HTERT RPE-1 (cell line): Measurements from ENCODE around the gene LTA4H.

ENCODE experiments used
- in situ Hi-C: fragments of 300-500 bp; cut with MboI; formaldehyde crosslinking; loops from 4 replicates; pipeline ENCODE4 v1.14.3; 2020; ENCODE audit warnings: low sequenced_read_pairs

Gene LTA4H

GRCh38 chr12:96057986-96058553 is 22.7 kb upstream of the LTA4H start:
- in situ Hi-C loops, result no loop called here

DNA sequence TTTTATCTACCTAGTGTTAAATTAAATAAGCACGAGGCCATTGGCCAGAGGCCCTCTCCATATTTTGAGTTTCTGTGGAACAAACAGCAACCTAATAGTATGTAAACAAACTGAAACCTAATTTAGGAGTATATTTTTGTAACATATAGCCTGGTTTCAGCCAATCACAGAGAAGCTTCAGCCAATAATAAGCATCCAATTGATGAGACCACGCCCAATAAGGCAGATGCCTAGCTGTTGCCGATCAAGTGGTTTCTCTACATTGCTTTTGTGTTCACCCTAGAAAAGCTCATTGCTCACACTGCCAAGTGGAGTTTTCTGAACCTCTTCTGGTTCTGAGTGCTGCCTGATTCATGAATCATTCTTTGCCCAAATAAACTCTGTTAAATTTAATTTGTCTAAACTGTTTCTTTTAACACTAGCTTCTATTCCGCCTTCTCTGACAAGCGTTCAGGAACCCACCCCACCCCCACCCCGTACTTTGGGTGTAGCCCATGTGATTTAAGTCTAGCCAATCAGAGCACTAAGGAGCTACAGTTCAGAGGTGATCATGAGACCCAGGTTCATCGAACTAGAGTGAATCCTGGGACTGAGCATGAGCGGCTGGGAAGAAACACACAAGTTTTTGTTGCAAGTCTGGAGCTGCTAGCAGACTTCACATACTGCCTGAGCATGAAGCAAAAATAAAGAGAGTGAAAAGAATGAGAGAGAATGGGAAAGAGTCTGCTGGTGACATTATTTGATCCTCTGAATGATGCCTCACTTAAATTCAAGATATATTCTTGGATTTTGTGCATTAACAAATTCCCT is 21.5 kb upstream of the LTA4H start:
- in situ Hi-C loops, result no loop called here

DNA sequence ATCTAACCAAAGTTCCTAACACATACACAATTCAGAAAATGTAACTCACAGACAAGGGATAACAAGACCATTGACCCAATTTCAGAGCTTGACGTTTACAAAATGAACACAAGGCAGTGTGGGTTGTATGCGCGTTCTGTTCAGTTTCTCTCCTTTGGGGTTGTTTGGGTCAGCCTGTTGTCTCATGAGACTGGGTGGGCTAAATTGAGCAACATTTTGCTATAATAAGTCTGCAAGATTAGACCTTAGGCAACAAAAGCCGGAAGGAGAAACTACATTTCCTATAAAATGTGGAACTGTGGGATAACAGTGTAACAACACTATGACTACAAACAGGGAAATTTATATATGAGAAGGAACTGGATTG is 18.8 kb upstream of the LTA4H start:
- in situ Hi-C loops, result no loop called here

- in situ Hi-C loops, result no loop called here
Observed at GRCh38 chr12:96053476-96054243, 18.3 kb upstream of the LTA4H start.

- in situ Hi-C loops, result no loop called here
Observed at GRCh38 chr12:96051756-96052485, 16.5 kb upstream of the LTA4H start.

GRCh38 chr12:96050139-96050538 is 14.8 kb upstream of the LTA4H start:
- in situ Hi-C loops, result no loop called here

GRCh38 chr12:96049101-96049500 is 13.7 kb upstream of the LTA4H start:
- in situ Hi-C loops, result no loop called here

GRCh38 chr12:96048393-96048969 is 13.1 kb upstream of the LTA4H start:
- in situ Hi-C loops, result no loop called here

GRCh38 chr12:96047229-96048211 is 12.1 kb upstream of the LTA4H start:
- in situ Hi-C loops, result no loop called here

DNA sequence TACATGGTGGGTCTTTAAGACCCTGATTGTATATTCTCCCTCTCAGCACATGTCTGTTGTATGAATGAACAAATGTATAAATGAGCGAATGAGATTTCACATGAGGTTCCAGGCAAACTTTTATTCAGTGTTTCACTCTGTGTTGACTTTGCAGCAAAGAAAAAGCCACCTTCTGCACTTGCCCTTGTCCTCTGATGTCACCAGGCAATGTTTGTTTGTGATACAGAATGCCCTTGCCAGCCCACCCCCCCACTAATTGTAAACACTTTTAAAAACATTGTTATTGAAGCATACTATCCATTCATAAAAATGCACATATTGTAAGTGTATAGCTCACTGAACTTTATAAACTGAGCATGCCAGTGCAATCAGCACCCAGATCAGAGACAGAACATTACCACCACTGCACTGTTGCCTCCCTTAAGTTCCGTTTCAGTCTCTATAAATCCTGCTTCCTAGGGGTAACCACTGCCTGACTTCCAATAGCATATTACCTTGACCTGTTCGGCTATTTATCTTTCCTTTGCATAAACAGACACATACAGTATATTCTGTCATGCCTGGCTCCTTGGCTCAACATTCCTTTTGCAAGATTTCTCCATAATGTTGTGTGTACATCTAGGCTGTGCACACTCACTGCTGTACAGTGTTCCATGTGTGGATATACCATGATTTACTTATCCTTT is 11.3 kb upstream of the LTA4H start:
- in situ Hi-C loops, result no loop called here

DNA sequence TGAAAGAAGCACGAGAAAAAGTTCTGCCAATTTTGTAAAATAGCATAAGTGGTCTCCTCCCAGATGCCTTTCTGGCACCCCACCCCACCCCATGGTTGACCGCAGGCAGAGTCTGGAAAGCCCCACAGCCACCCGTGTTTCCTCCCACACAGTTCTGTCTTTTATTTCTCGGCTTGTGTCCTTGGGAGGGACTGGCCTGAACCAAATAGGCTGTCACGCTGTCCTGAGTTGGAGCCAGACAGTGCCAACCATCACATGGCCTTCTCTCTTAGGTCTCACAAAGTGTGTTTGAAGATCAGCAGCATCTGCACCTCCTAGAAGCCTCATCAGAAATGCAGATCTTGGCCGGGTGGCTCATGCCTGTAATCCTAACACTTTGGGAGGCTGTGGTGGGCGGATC is 10.2 kb upstream of the LTA4H start:
- in situ Hi-C loops, result no loop called here

GRCh38 chr12:96044943-96045290 is 9.5 kb upstream of the LTA4H start:
- in situ Hi-C loops, result no loop called here

GRCh38 chr12:96044017-96044942 is 8.9 kb upstream of the LTA4H start:
- in situ Hi-C loops, result no loop called here

- in situ Hi-C loops, result no loop called here
Observed at GRCh38 chr12:96041181-96041580, 5.8 kb upstream of the LTA4H start.

- in situ Hi-C loops, result no loop called here
Observed at GRCh38 chr12:96040305-96041133, 5.1 kb upstream of the LTA4H start.

GRCh38 chr12:96039516-96039915 is 4.1 kb upstream of the LTA4H start:
- in situ Hi-C loops, result no loop called here

DNA sequence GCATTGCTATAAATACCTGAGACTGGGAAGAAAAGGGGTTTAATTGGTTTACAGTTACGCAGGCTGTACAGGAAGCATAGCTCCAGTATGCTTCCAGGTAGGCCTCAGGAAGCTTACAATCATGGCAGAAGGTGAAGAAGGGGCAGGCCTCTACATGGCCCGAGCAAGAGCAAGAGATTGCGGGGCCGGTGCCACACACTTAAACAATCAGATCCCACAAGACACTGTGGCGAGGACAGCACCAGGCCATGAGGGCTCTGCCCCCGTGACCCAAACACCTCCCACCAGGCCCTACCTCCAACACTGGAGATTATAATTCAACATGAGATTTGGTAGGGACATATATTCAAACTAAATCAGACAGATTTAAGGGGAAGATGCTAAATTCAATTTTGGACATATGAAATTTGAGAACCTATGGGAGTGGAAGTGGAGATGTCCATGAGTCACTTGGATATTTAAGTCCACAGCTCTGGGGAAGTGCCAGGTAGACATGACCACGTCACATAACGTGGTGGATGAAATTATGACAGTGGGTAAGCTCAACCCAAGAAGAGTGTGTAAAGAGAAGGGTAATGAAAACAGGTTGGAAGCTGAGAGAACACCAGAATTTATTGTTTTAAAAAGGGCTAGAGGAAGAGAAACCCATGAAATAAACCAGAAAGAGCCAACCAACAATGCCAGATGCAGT is 1.5 kb upstream of the LTA4H start:
- in situ Hi-C loops, result no loop called here
